Measurements from ENCODE around the gene KCNMA1.

KCNMA1 gene

DNA sequence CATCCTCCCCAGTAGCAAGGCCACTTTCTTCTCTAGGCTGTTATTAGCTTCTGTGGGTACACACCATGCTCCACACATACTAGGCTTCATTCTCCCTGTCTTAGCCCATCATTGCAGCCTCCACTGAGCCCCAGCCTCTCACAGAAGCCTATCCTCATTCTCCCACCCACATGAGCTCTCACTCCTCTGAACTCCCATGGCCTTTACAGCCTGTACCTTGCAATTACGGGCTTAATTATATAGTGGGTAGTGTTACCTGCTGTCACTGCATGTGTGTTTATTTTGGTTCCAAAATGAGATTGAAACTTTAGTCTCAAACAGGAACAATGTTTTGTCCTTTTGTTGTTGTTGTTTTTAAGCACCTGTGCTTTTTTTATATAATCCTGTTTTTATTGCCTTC is 460.0 kb downstream of the KCNMA1 start:
- in situ Hi-C loops (cut with MboI; ENCODE audit: low sequenced_read_pairs), result no loop called here

- in situ Hi-C loops (cut with MboI; ENCODE audit: low sequenced_read_pairs), result no loop called here
Measured at GRCh38 chr10:77177161-77177560, 460.4 kb downstream of the KCNMA1 start.

DNA sequence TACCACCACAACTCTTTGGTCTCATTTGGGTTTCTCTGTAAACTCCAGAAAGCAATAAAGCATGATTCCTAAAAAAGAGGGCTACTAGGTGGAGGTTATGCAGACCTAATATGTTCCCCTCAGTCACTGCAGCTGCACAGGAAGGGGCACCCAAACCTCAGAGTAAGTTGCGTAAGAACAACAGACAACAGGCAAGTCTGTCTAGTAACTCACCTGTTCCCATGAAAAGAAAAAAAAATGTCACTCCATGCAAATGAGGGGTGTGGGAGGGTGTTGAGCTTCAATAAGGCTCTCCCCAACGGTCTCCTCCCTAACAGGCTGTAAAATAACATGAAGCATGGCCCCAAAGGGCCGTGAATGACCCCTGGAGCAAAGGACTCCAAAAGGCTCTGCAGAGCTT is 461.4 kb downstream of the KCNMA1 start:
- in situ Hi-C loops (cut with MboI; ENCODE audit: low sequenced_read_pairs), result no loop called here

DNA sequence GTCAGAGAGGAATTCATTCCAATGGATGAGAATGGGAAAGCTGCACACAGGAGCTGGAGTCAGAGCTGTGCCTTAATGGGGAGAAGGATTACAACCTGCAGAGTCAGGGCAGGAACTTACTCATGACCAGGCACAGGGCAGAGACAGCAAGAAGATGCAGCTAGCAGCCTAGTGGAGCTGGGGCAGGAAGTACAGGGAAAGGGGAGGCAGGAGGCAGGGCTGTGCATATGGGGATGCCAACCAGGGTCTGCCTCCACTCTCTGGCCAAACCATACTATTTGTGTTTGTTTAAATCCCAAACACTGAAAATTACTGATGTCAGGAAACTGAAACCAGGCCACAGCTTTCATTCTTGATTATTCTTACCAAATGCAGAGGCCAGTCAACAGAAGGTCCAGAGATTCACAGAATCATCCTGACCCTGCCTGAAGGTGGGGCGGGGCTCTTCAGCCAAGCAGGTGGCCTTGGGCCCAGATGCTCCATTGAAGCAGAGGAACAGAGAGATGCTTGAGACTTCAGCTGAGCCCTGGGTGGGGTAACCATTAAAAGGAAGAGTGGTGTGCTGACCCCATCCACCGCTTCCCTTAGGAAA is 461.9 kb downstream of the KCNMA1 start:
- in situ Hi-C loops (cut with MboI; ENCODE audit: low sequenced_read_pairs), result no loop called here

DNA sequence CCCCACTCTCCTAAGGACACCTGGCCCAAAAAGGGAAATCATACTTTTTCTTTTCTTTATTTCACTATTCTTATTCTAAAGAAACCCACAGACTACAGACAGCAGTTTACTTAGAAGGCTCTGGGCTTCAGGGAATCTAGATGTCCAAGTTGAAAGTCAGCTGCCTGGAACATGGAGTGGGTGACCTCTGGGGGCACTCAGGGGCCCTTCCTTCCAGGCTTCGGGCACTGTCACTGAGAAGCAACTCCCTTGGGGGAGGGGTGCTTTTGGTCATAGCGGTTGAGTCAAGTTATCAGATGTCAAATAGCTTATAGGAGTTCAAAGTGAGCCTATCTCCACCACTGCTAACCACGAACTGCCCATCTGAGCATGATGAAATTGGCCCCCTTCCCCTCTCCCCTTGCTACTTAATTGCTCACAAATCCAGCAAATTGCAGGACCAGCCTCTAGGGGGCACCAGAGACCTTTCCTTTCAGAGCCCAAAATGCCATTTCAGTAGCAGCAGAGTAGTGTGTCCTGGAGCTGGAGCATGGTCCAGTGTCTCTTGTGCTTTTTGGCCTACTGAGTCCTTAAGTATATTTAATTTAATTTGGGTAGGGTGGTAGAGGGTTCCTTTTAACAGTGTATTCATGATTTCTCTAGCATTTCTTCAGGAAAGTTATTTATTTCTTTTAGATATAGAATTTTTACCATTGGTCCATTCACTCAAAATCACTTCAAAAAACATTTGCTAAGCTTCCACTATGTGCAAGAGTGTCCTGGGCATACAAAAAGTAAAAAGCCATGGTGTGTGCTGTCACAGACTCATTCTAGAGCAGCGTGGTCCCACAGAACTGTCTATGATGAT is 463.8 kb downstream of the KCNMA1 start:
- in situ Hi-C loops (cut with MboI; ENCODE audit: low sequenced_read_pairs), result loop anchor here (5.0 to 25.0 kb wide), 2 partner anchors 213 to 468 kb away; no protein-coding TSS in a partner anchor

DNA sequence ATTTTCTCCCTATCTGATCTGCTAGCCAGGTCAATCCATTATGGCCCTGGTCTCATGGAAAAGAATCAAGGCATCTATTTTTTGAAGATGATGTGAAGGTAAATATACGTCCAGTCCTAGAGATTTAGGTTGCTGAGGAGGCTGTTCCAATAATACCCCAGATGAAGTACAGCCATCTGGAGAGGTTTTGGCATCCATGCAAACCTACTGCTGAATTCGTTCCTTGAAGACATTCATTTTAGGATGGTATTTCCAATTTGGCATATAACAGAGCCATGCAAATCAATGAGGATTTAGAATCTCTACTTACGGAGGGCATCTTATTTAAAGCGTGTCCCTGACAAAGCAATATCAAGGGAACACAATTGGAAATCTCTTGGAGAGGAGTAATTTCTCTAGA is 465.5 kb downstream of the KCNMA1 start:
- in situ Hi-C loops (cut with MboI; ENCODE audit: low sequenced_read_pairs), result loop anchor here (5.0 to 25.0 kb wide), 2 partner anchors 215 to 470 kb away; no protein-coding TSS in a partner anchor

GRCh38 chr10:77168861-77169260 is 468.7 kb downstream of the KCNMA1 start:
- in situ Hi-C loops (cut with MboI; ENCODE audit: low sequenced_read_pairs), result loop anchor here (25.0 kb wide), 1 partner anchor 218 kb away; no protein-coding TSS in a partner anchor

DNA sequence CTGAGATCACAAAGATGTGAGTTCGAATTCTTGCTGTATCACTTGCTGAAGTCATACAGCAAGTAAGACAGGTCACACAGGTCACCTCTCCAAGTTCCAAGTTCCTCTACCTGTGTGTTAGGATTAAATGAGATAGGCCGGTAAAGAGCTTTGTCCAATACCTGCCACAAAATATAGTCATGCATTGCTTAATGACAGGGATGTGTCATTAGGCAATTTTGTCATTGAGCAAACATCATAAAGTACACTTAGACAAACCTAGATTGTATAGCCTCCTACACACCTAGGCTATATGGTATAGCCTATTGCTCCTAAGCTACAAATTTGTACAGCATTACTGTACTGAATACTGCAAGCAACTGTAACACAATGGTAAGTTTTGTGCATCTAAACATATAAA is 469.4 kb downstream of the KCNMA1 start:
- in situ Hi-C loops (cut with MboI; ENCODE audit: low sequenced_read_pairs), result loop anchor here (25.0 kb wide), 1 partner anchor 219 kb away; no protein-coding TSS in a partner anchor

- in situ Hi-C loops (cut with MboI; ENCODE audit: low sequenced_read_pairs), result loop anchor here (25.0 kb wide), 1 partner anchor 222 kb away; no protein-coding TSS in a partner anchor
Measured at GRCh38 chr10:77165445-77166208, 472.0 kb downstream of the KCNMA1 start.

- in situ Hi-C loops (cut with MboI; ENCODE audit: low sequenced_read_pairs), result loop anchor here (25.0 kb wide), 1 partner anchor 223 kb away; no protein-coding TSS in a partner anchor
Measured at GRCh38 chr10:77164616-77165311, 472.8 kb downstream of the KCNMA1 start.

GRCh38 chr10:77163670-77164348 is 473.8 kb downstream of the KCNMA1 start:
- in situ Hi-C loops (cut with MboI; ENCODE audit: low sequenced_read_pairs), result loop anchor here (25.0 kb wide), 1 partner anchor 223 kb away; no protein-coding TSS in a partner anchor

DNA sequence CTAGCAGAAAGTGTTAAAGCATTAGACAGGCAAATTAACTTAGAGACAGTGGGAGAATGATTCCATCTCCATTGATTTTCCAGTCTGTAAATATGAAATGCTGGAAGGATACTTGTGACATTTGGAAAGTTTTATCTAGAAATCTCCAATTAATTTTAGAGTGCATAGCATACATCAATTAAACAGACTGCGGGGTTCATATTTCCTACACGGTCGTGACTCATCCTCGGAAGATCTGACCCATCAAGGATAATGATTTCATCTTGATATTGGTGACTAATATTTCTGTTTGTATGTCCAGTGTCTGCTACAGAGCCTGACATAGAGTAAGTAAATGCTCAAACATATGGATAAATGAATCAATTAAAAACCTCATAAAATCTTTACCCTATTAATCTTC is 474.9 kb downstream of the KCNMA1 start:
- in situ Hi-C loops (cut with MboI; ENCODE audit: low sequenced_read_pairs), result loop anchor here (25.0 kb wide), 1 partner anchor 225 kb away; no protein-coding TSS in a partner anchor

GRCh38 chr10:77160679-77161078 is 476.9 kb downstream of the KCNMA1 start:
- in situ Hi-C loops (cut with MboI; ENCODE audit: low sequenced_read_pairs), result loop anchor here (25.0 kb wide), 1 partner anchor 227 kb away; no protein-coding TSS in a partner anchor

DNA sequence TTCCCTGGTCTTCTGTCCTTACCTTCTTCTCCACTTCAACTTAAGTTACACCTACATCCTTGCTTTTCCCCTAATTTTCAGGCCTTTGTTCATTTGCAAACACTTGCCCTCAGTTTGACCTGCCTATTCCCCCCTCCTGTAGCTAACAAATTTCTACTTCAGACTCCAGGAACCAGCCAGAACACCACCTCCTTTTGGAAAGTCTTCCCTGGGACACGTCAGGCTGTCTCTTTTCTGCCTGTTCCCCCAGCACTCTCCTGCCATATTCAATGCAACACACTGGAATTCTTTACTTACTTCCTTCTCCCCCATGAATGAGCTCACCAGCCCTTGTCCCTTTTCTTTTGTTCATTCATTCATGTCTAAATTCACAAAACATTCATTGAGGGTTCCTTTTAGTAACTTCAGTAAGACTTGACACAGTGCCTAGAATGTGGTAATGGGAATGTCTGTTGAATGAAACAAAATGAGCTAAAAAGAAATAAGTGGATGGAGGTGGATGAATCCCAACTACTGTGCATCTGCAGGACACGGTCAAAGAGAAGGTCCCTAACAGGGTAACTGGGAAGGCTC is 478.0 kb downstream of the KCNMA1 start:
- in situ Hi-C loops (cut with MboI; ENCODE audit: low sequenced_read_pairs), result loop anchor here (25.0 kb wide), 1 partner anchor 228 kb away; no protein-coding TSS in a partner anchor

DNA sequence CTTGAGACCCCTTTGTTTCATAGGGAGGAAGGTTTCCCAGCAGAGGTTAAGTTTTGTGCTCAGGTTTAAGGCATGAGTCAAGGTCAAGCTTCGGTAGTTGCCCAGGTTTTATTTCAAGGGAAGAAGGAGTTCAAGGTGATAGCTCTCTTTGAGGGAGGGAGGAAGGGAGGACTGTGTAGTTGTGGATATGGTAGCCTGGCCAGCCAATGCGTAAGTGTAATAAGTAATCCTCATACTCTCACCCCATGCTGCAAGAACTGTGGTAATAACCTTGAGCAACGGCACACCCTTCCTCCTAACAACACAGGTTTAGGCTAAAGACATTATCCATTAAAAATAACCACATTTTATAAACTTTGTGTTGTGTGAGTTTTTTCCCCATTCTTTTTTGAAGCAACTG is 478.9 kb downstream of the KCNMA1 start:
- in situ Hi-C loops (cut with MboI; ENCODE audit: low sequenced_read_pairs), result loop anchor here (25.0 kb wide), 1 partner anchor 229 kb away; no protein-coding TSS in a partner anchor

DNA sequence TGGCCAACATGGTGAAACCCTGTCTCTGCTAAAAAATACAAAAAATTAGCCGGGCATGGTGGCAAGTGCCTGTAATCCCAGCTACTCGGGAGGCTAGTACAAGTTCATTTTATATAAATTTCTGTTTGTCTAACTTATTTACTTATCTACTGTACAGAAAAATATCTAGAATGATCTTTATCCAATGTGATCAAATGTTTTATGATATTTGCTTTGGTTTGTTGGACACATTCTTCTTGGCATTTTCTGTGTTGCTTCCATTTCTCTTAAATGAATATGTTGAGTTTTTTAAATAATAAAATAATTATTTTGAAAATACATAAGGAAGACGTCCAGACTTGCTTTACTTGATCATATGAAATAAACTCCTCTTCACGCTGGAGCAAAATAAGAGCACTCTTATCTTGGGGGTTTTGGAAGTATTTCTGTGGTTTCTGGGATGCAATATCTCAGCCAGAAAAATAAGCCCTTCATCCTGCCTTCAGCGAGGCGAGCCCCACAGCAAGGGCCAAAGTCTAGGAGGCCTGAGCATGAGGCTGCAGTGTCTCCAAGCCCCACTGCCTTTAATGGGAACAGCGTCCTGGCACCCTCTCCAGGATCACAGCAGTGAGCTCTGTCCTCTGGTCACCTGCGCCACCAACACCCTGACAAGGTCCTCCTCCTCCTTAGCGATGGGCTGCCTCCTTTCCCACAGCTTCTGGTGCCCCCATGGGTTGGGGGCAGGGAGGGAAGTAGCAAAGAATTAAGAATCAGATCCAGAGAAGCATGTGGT is 480.2 kb downstream of the KCNMA1 start:
- in situ Hi-C loops (cut with MboI; ENCODE audit: low sequenced_read_pairs), result loop anchor here (25.0 kb wide), 1 partner anchor 230 kb away; no protein-coding TSS in a partner anchor

DNA sequence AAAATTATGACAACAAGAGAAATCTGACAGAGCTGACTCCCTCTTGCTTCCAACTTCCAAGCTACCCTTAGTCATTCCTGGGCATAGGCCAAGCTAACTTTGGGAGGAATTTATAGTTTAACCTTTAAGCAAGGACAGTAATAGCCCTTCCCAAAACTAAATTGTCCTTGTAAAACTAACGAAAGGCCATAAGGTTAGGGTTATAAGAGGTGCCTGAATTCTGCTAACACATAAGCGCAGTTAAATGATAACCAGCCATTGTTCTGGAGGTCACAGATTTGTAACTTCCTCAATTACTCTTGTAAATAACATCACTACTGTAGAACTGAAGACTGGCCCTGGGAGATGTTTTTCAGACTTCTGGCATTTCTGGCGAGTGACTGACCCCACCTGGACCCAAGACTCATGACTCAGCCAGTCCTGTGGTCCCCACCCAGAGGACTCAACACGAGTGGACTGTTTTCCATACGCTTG is 481.2 kb downstream of the KCNMA1 start:
- in situ Hi-C loops (cut with MboI; ENCODE audit: low sequenced_read_pairs), result loop anchor here (25.0 kb wide), 1 partner anchor 231 kb away; no protein-coding TSS in a partner anchor

- in situ Hi-C loops (cut with MboI; ENCODE audit: low sequenced_read_pairs), result loop anchor here (25.0 kb wide), 1 partner anchor 235 kb away; no protein-coding TSS in a partner anchor
Measured at GRCh38 chr10:77152256-77152655, 485.4 kb downstream of the KCNMA1 start.

Measured in HL-60/S4 treated with retinoic acid at 250 ng/mL for 4 days and 3 days (cell line).